OCI-LY7 (cell line): ENCODE results near the gene DUSP2.

Source experiments
- EZH2phosphoT487 ChIP-seq: fragments of 200-600 bp; sonication (generic); IDR thresholded peaks from 2 replicates; pipeline ENCODE4 v1.6.1; 2018; ENCODE audit warnings: low read depth, borderline replicate concordance, mild to moderate bottlenecking, mixed run types, antibody characterized with exemption, low read length, moderate library complexity, mixed read lengths
- TF ChIP-seq, protein P1 (sequence below): fragments of 200-600 bp; sonication (generic); conservative IDR thresholded peaks from 2 replicates; pipeline ENCODE4 v1.5.1; 2014; ENCODE audit warnings: mild to moderate bottlenecking, antibody characterized with exemption, low read length, moderate library complexity, mixed read lengths

DNA sequence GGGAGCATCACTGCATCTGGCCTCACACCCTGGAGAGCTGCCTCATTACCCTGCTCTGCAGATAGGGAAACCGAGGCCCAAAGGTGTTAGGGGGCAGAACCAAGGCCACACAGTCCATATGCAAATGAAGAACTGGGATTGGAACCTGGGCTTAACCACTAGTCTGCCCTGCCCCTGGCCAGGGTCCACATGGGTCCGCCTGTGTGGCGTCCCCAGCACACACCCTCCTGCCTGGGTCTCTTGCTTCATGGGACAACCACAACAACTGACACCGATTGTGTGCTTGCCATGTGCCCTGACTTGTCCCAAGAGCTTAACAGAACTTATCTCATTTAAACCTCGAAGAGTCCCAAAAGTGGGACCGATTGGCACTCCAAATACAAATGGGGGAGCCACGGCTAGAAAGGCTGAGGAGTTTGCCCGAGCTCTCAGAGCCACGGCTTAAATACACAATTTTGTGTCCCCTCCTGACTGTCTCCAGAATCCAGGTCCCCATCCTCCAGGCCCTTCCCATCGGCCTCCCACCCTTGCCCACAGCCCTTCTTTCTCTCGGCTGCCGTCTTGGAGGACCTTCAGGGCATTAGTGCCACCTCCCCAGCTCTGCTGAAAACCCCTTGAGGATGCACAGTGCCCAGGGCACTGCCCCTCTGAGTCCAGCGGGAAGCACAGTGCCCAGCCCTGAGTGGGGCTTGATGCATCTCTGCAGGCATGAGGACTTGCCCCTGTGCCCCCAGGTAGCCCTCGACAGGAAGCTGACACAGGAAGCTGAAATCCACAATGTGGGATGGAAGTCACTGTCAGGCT is 5.8 kb upstream of the DUSP2 start:
- TF ChIP-seq, protein P1, sequence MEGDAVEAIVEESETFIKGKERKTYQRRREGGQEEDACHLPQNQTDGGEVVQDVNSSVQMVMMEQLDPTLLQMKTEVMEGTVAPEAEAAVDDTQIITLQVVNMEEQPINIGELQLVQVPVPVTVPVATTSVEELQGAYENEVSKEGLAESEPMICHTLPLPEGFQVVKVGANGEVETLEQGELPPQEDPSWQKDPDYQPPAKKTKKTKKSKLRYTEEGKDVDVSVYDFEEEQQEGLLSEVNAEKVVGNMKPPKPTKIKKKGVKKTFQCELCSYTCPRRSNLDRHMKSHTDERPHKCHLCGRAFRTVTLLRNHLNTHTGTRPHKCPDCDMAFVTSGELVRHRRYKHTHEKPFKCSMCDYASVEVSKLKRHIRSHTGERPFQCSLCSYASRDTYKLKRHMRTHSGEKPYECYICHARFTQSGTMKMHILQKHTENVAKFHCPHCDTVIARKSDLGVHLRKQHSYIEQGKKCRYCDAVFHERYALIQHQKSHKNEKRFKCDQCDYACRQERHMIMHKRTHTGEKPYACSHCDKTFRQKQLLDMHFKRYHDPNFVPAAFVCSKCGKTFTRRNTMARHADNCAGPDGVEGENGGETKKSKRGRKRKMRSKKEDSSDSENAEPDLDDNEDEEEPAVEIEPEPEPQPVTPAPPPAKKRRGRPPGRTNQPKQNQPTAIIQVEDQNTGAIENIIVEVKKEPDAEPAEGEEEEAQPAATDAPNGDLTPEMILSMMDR, result no peak
- no peak for TF ChIP-seq EZH2phosphoT487
